CD4-positive, CD25-positive, alpha-beta regulatory T cell (primary cell): ENCODE results near the gene GRAP. TPM values are rescaled to one million over a fixed set of nuclear protein-coding genes. Genes with fewer than 3 reads are reported as not detected.
"Not testable (repeated sequence)": the region's sequence is repeated elsewhere in the genome, so short reads cannot be mapped to it uniquely, and the experiment has no call there.

Experiments used
- ATAC-seq, 2 donors: fragments of 150-1000 bp; cut with Tn5 transposase; one replicate each; pipeline ENCODE4 v1.10.0; 2021; ENCODE audit warnings: low read depth in 2 of 2, moderate number of reproducible peaks in 2 of 2, moderate library complexity in 1 of 2
- DNase-seq, 3 donors: peaks; one replicate each; pipeline versions ENCODE4 v3.0.0 to v3.0.0-alpha.2; 2012 to 2022; ENCODE audit warnings: mixed read lengths in 1 of 3
- H3K27ac ChIP-seq: one replicate; pipeline ENCODE4 v1.7.0; 2013; ENCODE audit warnings: mild to moderate bottlenecking, low read length; ENCODE audit not compliant: insufficient read depth, poor library complexity, severe bottlenecking
- H3K27me3 ChIP-seq: one replicate; pipeline ENCODE4 v1.7.0; 2013; ENCODE audit warnings: low read length; ENCODE audit not compliant: control insufficient read depth, insufficient read depth
- H3K36me3 ChIP-seq: one replicate; pipeline ENCODE4 v1.7.0; 2013; ENCODE audit warnings: mild to moderate bottlenecking, low read length, moderate library complexity; ENCODE audit not compliant: control insufficient read depth, insufficient read depth
- H3K4me1 ChIP-seq: 2 replicates; pipeline ENCODE4 v1.7.0; 2013; ENCODE audit warnings: mild to moderate bottlenecking, low read length; ENCODE audit not compliant: insufficient read depth, control insufficient read depth, poor library complexity, severe bottlenecking
- H3K4me3 ChIP-seq: one replicate; pipeline ENCODE4 v1.7.0; 2013; ENCODE audit warnings: low read depth, mild to moderate bottlenecking, low read length, moderate library complexity
- H3K9me3 ChIP-seq, 2 experiments: 1 replicate in 1 of 2; 2 replicates in 1 of 2; pipeline ENCODE4 v1.7.0; 2013; ENCODE audit warnings: low read length in 2 of 2, mild to moderate bottlenecking in 1 of 2, moderate library complexity in 1 of 2; ENCODE audit not compliant: control insufficient read depth in 2 of 2
- H3K27ac Mint-ChIP-seq, 3 donors: one replicate each; pipeline ENCODE4 v1.8.0; 2020 to 2022; ENCODE audit warnings: mild to moderate bottlenecking in 3 of 3, mixed read lengths in 3 of 3, moderate library complexity in 2 of 3
- H3K27me3 Mint-ChIP-seq: one replicate; pipeline ENCODE4 v1.8.0; 2022; ENCODE audit warnings: mild to moderate bottlenecking, mixed read lengths
- H3K36me3 Mint-ChIP-seq: one replicate; pipeline ENCODE4 v1.8.0; 2020; ENCODE audit warnings: mixed read lengths
- H3K4me1 Mint-ChIP-seq, 4 donors: one replicate each; pipeline ENCODE4 v1.8.0; 2020 to 2022; ENCODE audit warnings: mixed read lengths in 4 of 4, mild to moderate bottlenecking in 1 of 4
- H3K4me3 Mint-ChIP-seq, 4 donors: one replicate each; pipeline ENCODE4 v1.8.0; 2020 to 2022; ENCODE audit warnings: mild to moderate bottlenecking in 4 of 4, mixed read lengths in 4 of 4, moderate library complexity in 3 of 4
- H3K9me3 Mint-ChIP-seq, 7 donors: one replicate each; pipeline ENCODE4 v1.8.0; 2020 to 2022; ENCODE audit warnings: mixed read lengths in 7 of 7, mild to moderate bottlenecking in 3 of 7, moderate library complexity in 2 of 7
- polyA plus RNA-seq, 4 donors: library from polyadenylated mRNA; unstranded; fragments of 300-500 nt; fragmentation: Illumina TruSeq; gene quantifications; one replicate each; pipeline ENCODE4 v1.2.3, GENCODE V29; 2021
- total RNA-seq: library from RNA; stranded (reverse); gene quantifications from one replicate; pipeline ENCODE4 v1.2.3, GENCODE V29; 2022

The GRAP gene
- total and polyA plus RNA-seq, 5 donors from 2014 or later, result 34.5 to 77.5 (median 62.1) TPM

- not testable (repeated sequence) for DNase-seq, ATAC-seq, H3K36me3 ChIP-seq
These were observed 2.1 kb upstream of the GRAP start for GRCh38 chr17:19048826-19049225.

GRCh38 chr17:19047510-19047909, 753 bp upstream of the GRAP start:
- not testable (repeated sequence) for H3K27me3 ChIP-seq, H3K27ac ChIP-seq, H3K27ac Mint-ChIP-seq, H3K4me1 ChIP-seq, H3K4me3 Mint-ChIP-seq, H3K9me3 ChIP-seq, H3K36me3 ChIP-seq, ATAC-seq, H3K36me3 Mint-ChIP-seq, H3K4me1 Mint-ChIP-seq, H3K27me3 Mint-ChIP-seq, H3K4me3 ChIP-seq, DNase-seq, H3K9me3 Mint-ChIP-seq

More at GRCh38 chr17:19048826-19049225, 2.1 kb upstream of the GRAP start:
- H3K36me3 Mint-ChIP-seq, H3K9me3 Mint-ChIP-seq, H3K4me3 Mint-ChIP-seq, H3K4me1 Mint-ChIP-seq, H3K4me3 ChIP-seq, H3K27ac ChIP-seq, H3K27ac Mint-ChIP-seq, H3K27me3 ChIP-seq, H3K27me3 Mint-ChIP-seq, H3K9me3 ChIP-seq, H3K4me1 ChIP-seq: not testable (repeated sequence)

DNA sequence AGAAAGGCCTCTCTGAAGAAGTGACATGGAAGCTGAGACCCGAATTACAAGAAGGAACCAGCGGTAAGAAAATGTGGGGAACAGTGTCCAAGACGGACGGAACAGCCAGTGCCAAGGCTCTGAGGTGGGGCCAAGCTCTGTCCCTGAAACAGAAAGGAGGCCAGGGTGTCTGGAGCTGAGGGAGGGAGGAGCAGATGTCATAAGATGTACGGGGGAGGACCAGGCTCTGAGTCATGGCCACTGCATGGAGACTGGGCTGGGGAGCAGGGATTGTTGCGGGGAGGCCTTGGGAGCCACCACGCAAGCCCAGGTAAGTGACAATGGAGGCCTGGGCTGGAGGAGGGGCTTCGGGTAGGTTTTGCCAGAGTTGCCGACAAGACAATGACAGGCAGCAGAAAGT, 2.1 kb downstream of the GRAP start:
- not testable (repeated sequence) for H3K27me3 ChIP-seq, H3K4me1 ChIP-seq, H3K27ac Mint-ChIP-seq, ATAC-seq, H3K4me1 Mint-ChIP-seq, H3K27me3 Mint-ChIP-seq, H3K9me3 ChIP-seq, H3K9me3 Mint-ChIP-seq, H3K36me3 ChIP-seq, H3K36me3 Mint-ChIP-seq, H3K4me3 ChIP-seq, H3K4me3 Mint-ChIP-seq, H3K27ac ChIP-seq, DNase-seq

DNA sequence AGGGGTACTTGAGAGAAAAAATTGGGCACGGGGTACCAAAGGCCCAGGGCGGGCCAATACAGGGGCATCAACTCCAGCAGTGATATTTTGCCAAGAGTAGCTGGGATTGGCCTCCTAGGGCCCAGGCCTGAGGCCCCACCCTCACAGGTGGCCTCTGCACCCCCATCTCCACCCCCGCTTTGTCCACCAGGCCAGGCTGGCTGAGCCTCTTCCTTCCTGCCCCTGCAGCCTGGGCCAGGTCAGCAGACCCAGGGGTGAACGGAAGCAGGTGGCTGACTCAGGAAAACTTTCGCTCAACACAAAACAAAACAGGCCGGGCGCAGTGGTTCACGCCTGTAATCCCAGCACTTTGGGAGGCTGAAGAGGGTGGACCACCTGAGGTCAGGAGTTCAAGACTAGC, 3.7 kb downstream of the GRAP start:
- H3K4me1 ChIP-seq, H3K27me3 ChIP-seq, H3K9me3 ChIP-seq, H3K36me3 Mint-ChIP-seq, H3K36me3 ChIP-seq, DNase-seq, H3K27ac Mint-ChIP-seq, ATAC-seq, H3K27me3 Mint-ChIP-seq, H3K27ac ChIP-seq, H3K9me3 Mint-ChIP-seq, H3K4me3 Mint-ChIP-seq, H3K4me1 Mint-ChIP-seq, H3K4me3 ChIP-seq: not testable (repeated sequence)

- not testable (repeated sequence) for DNase-seq, H3K4me3 ChIP-seq, H3K27me3 ChIP-seq, H3K27me3 Mint-ChIP-seq, ATAC-seq, H3K4me1 ChIP-seq, H3K27ac ChIP-seq, H3K36me3 ChIP-seq, H3K36me3 Mint-ChIP-seq, H3K9me3 ChIP-seq, H3K27ac Mint-ChIP-seq, H3K9me3 Mint-ChIP-seq, H3K4me1 Mint-ChIP-seq, H3K4me3 Mint-ChIP-seq
These were observed 4.4 kb downstream of the GRAP start for GRCh38 chr17:19042369-19042768.

DNA sequence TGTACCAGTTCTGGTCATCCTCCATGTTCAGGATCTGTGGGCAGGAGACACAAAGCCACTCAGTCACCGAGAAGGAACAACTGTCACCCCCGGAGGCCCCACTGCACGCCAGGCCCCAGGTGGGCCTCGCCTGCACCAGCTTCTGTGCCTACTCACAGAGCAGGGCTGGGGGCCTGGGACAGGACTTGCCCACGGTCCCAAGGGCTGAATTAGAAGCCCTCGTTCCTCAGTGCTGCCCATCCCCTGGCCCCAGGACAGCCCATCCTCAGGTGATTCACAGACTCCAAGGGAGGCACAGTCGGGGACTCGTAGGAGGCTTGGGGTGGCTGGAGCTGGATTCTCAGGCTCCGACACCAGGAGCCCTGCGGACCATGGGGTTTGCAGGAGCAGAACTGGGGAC, 4.9 kb downstream of the GRAP start:
- not testable (repeated sequence) for H3K4me1 Mint-ChIP-seq, ATAC-seq, H3K4me3 Mint-ChIP-seq, H3K27me3 ChIP-seq, H3K36me3 ChIP-seq, H3K27me3 Mint-ChIP-seq, H3K9me3 ChIP-seq, H3K27ac ChIP-seq, H3K9me3 Mint-ChIP-seq, H3K27ac Mint-ChIP-seq, H3K4me1 ChIP-seq, DNase-seq, H3K36me3 Mint-ChIP-seq, H3K4me3 ChIP-seq

- not testable (repeated sequence) for H3K9me3 ChIP-seq, H3K4me3 ChIP-seq, H3K4me1 ChIP-seq, H3K27me3 Mint-ChIP-seq, H3K27ac ChIP-seq, H3K9me3 Mint-ChIP-seq, H3K36me3 Mint-ChIP-seq, H3K36me3 ChIP-seq, H3K27ac Mint-ChIP-seq, H3K27me3 ChIP-seq, DNase-seq, H3K4me1 Mint-ChIP-seq, H3K4me3 Mint-ChIP-seq
- peak; percentile 38 to 56 for ATAC-seq
These were observed 6.4 kb downstream of the GRAP start for GRCh38 chr17:19040350-19040749.

- H3K27me3 Mint-ChIP-seq, H3K36me3 Mint-ChIP-seq, H3K4me3 ChIP-seq, H3K4me1 Mint-ChIP-seq, DNase-seq, H3K9me3 Mint-ChIP-seq, H3K27ac Mint-ChIP-seq, H3K4me3 Mint-ChIP-seq, H3K9me3 ChIP-seq, H3K4me1 ChIP-seq, H3K27me3 ChIP-seq, H3K36me3 ChIP-seq, ATAC-seq, H3K27ac ChIP-seq: not testable (repeated sequence)
These were observed 8.0 kb downstream of the GRAP start for GRCh38 chr17:19038730-19039129.
